ENCODE results near the gene RNF225.

The RNF225 gene

DNA sequence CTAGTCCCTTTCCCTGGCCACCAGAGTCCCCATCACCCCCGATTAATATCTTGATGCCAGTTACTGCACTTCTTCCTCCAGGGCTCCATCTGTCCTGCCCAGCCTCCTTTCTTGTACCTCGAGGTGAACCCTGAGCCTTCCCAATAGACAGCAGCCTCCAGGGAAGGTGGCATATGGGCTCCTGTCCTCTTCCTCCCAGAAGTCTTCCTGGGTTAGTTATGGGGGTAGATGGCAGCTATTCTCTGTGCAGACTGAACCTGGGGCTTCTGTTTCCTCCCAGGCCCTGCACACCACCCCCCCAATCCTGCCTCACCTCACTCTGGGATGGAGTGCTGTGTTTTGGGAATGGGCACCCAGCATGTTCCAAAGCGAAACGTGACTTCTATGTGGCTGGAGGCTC, 2.6 kb downstream of the RNF225 start:
- DNase-seq = no peak
- Histone ChIP-seq H3K9ac (ENCODE audit: low read length) (no peak overlapping the region), H4K20me1 (ENCODE audit: insufficient read depth, low read length) (no peaks in the 10 kb centered on the region), H3K79me2 (ENCODE audit: low read length) (no peaks in the 10 kb centered on the region; the same call in 1 of the 2 replicates), H3K27me3 (replicated peaks; ENCODE audit: insufficient read depth, low read length) (peaks cover 5% of the 10 kb centered on the region; the same call in 1 of the 2 replicates), H3F3A (ENCODE audit: insufficient read depth, low read length) (no peaks in the 10 kb centered on the region), H3K9me3 (replicated peaks; ENCODE audit: insufficient read depth, low read length) (no peaks in the 10 kb centered on the region), H3K9me2 (replicated peaks; ENCODE audit: insufficient read depth, low read length) (no peaks in the 10 kb centered on the region), H3K27ac (ENCODE audit: low read length) (no peak overlapping the region), H3K4me3 (ENCODE audit: low read length) (no peak overlapping the region), H3K4me1 (ENCODE audit: low read length) (no peaks in the 10 kb centered on the region), H2AFZ (ENCODE audit: low read length) (no peak overlapping the region), H3K4me2 (ENCODE audit: low read depth, low read length) (no peak overlapping the region), H3K36me3 (replicated peaks; ENCODE audit: insufficient read depth, low read length) (no peaks in the 10 kb centered on the region; the same call in 1 of the 2 replicates)
- TF ChIP-seq EZH2 (optimal IDR thresholded peaks at IDR 0.05; ENCODE audit: low read depth, low read length) = no peak
- TF ChIP-seq EZH2phosphoT487 (IDR thresholded peaks at IDR 0.05; ENCODE audit: low read length) = no peak
- TF ChIP-seq, protein P1, sequence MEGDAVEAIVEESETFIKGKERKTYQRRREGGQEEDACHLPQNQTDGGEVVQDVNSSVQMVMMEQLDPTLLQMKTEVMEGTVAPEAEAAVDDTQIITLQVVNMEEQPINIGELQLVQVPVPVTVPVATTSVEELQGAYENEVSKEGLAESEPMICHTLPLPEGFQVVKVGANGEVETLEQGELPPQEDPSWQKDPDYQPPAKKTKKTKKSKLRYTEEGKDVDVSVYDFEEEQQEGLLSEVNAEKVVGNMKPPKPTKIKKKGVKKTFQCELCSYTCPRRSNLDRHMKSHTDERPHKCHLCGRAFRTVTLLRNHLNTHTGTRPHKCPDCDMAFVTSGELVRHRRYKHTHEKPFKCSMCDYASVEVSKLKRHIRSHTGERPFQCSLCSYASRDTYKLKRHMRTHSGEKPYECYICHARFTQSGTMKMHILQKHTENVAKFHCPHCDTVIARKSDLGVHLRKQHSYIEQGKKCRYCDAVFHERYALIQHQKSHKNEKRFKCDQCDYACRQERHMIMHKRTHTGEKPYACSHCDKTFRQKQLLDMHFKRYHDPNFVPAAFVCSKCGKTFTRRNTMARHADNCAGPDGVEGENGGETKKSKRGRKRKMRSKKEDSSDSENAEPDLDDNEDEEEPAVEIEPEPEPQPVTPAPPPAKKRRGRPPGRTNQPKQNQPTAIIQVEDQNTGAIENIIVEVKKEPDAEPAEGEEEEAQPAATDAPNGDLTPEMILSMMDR (IDR thresholded peaks at IDR 0.05; ENCODE audit: low read length) = no peak

GRCh38 chr19:58398545-58398944, 3.1 kb downstream of the RNF225 start:
- Histone ChIP-seq H3K27me3 (replicated peaks; ENCODE audit: insufficient read depth, low read length) (peaks cover 5% of the 10 kb centered on the region; the same call in 1 of the 2 replicates), H3F3A (ENCODE audit: insufficient read depth, low read length) (no peaks in the 10 kb centered on the region), H4K20me1 (ENCODE audit: insufficient read depth, low read length) (no peaks in the 10 kb centered on the region), H3K9me2 (replicated peaks; ENCODE audit: insufficient read depth, low read length) (no peaks in the 10 kb centered on the region), H3K4me3 (ENCODE audit: low read length) (no peak overlapping the region), H3K79me2 (ENCODE audit: low read length) (no peaks in the 10 kb centered on the region), H3K9ac (ENCODE audit: low read length) (no peak overlapping the region), H3K9me3 (replicated peaks; ENCODE audit: insufficient read depth, low read length) (no peaks in the 10 kb centered on the region), H2AFZ (ENCODE audit: low read length) (no peak overlapping the region), H3K27ac (ENCODE audit: low read length) (no peak overlapping the region), H3K4me2 (ENCODE audit: low read depth, low read length) (no peak overlapping the region), H3K4me1 (ENCODE audit: low read length) (no peaks in the 10 kb centered on the region), H3K36me3 (replicated peaks; ENCODE audit: insufficient read depth, low read length) (no peaks in the 10 kb centered on the region)
- DNase-seq = no peak
- TF ChIP-seq, protein P1 (IDR thresholded peaks at IDR 0.05; ENCODE audit: low read length) = no peak
- TF ChIP-seq EZH2phosphoT487 (IDR thresholded peaks at IDR 0.05; ENCODE audit: low read length) = no peak
- TF ChIP-seq EZH2 (optimal IDR thresholded peaks at IDR 0.05; ENCODE audit: low read depth, low read length) = no peak

DNA sequence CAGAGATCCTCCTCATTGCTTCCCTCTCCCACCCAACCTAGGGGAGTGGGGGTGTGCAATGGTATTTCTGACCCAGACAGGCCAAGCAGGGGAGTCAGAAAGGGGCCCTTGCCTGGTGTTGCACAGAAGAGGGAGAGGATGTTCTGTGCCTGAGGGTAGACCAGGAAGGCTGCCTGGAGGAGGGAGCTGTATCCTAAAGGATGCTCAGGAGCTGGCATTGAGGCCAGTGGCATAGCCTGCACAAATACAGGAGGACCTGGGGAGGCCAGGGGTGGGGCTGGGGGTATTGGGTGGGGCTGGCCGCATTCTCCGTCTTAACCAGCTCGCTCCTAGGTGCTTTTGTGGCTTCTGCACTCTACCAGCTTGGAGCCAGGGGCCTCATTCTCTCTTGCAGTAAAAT, 4.4 kb downstream of the RNF225 start:
- Histone ChIP-seq H3K27me3 (replicated peaks; ENCODE audit: insufficient read depth, low read length) (peaks cover 5% of the 10 kb centered on the region; the same call in 1 of the 2 replicates), H4K20me1 (ENCODE audit: insufficient read depth, low read length) (no peaks in the 10 kb centered on the region), H3F3A (ENCODE audit: insufficient read depth, low read length) (no peaks in the 10 kb centered on the region), H3K9me3 (replicated peaks; ENCODE audit: insufficient read depth, low read length) (no peaks in the 10 kb centered on the region), H3K4me1 (ENCODE audit: low read length) (no peaks in the 10 kb centered on the region), H3K79me2 (ENCODE audit: low read length) (no peaks in the 10 kb centered on the region), H3K9ac (ENCODE audit: low read length) (no peak overlapping the region), H2AFZ (ENCODE audit: low read length) (no peak overlapping the region), H3K9me2 (replicated peaks; ENCODE audit: insufficient read depth, low read length) (no peaks in the 10 kb centered on the region), H3K27ac (ENCODE audit: low read length) (no peak overlapping the region), H3K36me3 (replicated peaks; ENCODE audit: insufficient read depth, low read length) (no peaks in the 10 kb centered on the region), H3K4me2 (ENCODE audit: low read depth, low read length) (no peak overlapping the region), H3K4me3 (ENCODE audit: low read length) (no peak overlapping the region)
- TF ChIP-seq, protein P1 (IDR thresholded peaks at IDR 0.05; ENCODE audit: low read length) = no peak
- DNase-seq = no peak
